GM12878 (cell line): Measurements from ENCODE around the gene NDUFS6. TPM values are rescaled to one million over a fixed set of nuclear protein-coding genes. Genes with fewer than 3 reads are reported as not detected.

Source experiments
- ATAC-seq: fragments of 200-7000 bp; cut with Tn5 transposase; 3 replicates; pipeline ENCODE4 v1.9.1; 2020; ENCODE audit warnings: mild to moderate bottlenecking, moderate library complexity
- BruUV-seq: library from RNA; stranded (reverse); fragments of 400-500 nt; replicated peaks from 2 replicates; lab custom pipeline; 2021; lab: Mats Ljungman, UMichigan
- CTCF ChIA-PET: fragments of 300-600 bp; sonication (Branson Sonifier 250); formaldehyde crosslinking; extraction: SDS; loops from one replicate; lab custom pipeline; 2021; ENCODE audit warnings: inconsistent platforms; lab: Yijun Ruan, JAX
- POLR2A ChIA-PET: fragments of 350-600 bp; formaldehyde crosslinking; extraction: SDS; loops from one replicate; lab custom pipeline; 2021; ENCODE audit warnings: inconsistent platforms; lab: Charles Lee
- RAD21 ChIA-PET: fragments of 300-600 bp; sonication (Branson Sonifier 250); formaldehyde crosslinking; loops from one replicate; lab custom pipeline; 2023; ENCODE audit warnings: antibody characterized with exemption; ENCODE audit not compliant: unreplicated experiment; lab: Charles Lee
- SMC1A ChIA-PET: fragments of 300-600 bp; sonication (Branson Sonifier 250); formaldehyde crosslinking; loops from one replicate; lab custom pipeline; 2023; ENCODE audit not compliant: unreplicated experiment, uncharacterized antibody; lab: Charles Lee
- DNase-seq: peaks from one replicate; pipeline ENCODE4 v3.0.0-alpha.2; 2011; ENCODE audit warnings: low read depth, low spot score
- FAIRE-seq: peaks from 3 replicates; lab custom pipeline; 2011; peaks lifted over from hg19 to GRCh38; lab: Jason Lieb, UNC
- H2AFZ ChIP-seq: 2 replicates; pipeline ENCODE4 v1.6.0; 2011; ENCODE audit warnings: low read depth, low read length, control low read depth; ENCODE audit not compliant: control insufficient read depth
- H3K27ac ChIP-seq: 2 replicates; pipeline ENCODE4 v1.5.1; 2011; ENCODE audit warnings: control low read depth; ENCODE audit not compliant: control insufficient read depth, insufficient read depth
- H3K27me3 ChIP-seq, 2 experiments: replicated peaks in 1 of 2; 2 replicates each; pipeline versions ENCODE4 v1.6.0 to v1.6.1; 2011; ENCODE audit warnings: low read length in 1 of 2; ENCODE audit not compliant: control insufficient read depth in 2 of 2, insufficient read depth in 2 of 2
- H3K36me3 ChIP-seq, 2 experiments: 2 replicates each; pipeline ENCODE4 v1.5.1; 2011; ENCODE audit warnings: low read length in 1 of 2; ENCODE audit not compliant: control insufficient read depth in 2 of 2, insufficient read depth in 2 of 2
- H3K4me1 ChIP-seq: 2 replicates; pipeline ENCODE4 v1.6.1; 2011; ENCODE audit warnings: mild to moderate bottlenecking, low read length, moderate library complexity, mixed read lengths; ENCODE audit not compliant: control insufficient read depth, insufficient read depth
- H3K4me2 ChIP-seq: 2 replicates; pipeline ENCODE4 v1.6.0; 2011; ENCODE audit warnings: control low read depth; ENCODE audit not compliant: control insufficient read depth, insufficient read depth
- H3K4me3 ChIP-seq: fragments of 200-600 bp; sonication (generic); 2 replicates; pipeline ENCODE4 v1.5.1; 2016
- H3K79me2 ChIP-seq: 2 replicates; pipeline ENCODE4 v1.6.0; 2011; ENCODE audit warnings: low read length; ENCODE audit not compliant: control insufficient read depth, insufficient read depth
- H3K9ac ChIP-seq: 2 replicates; pipeline ENCODE4 v1.8.0; 2011; ENCODE audit warnings: low read length, control low read depth, mixed read lengths; ENCODE audit not compliant: control insufficient read depth, insufficient read depth
- H3K9me3 ChIP-seq: replicated peaks from 3 replicates; pipeline ENCODE4 v1.5.1; 2011; ENCODE audit warnings: mild to moderate bottlenecking, low read length; ENCODE audit not compliant: control insufficient read depth, insufficient read depth
- H4K20me1 ChIP-seq: 2 replicates; pipeline ENCODE4 v1.6.0; 2011; ENCODE audit not compliant: control insufficient read depth, insufficient read depth
- BHLHE40 ChIP-seq, 2 experiments: fragments of 450-650 bp in 1 of 2; IDR thresholded peaks; 2 replicates each; pipeline ENCODE4 v1.6.1; 2011 to 2017; ENCODE audit warnings: low read depth in 2 of 2, borderline replicate concordance in 1 of 2, improper control_type of control experiment in 1 of 2, low read length in 1 of 2, mild to moderate bottlenecking in 1 of 2
- CREB1 ChIP-seq: IDR thresholded peaks from 2 replicates; pipeline ENCODE4 v1.6.1; 2012; ENCODE audit warnings: low read depth, mild to moderate bottlenecking, inconsistent platforms
- HDAC6 ChIP-seq: fragments of 200-600 bp; sonication (generic); IDR thresholded peaks from one replicate; pipeline ENCODE4 v1.8.0; 2017; ENCODE audit warnings: antibody characterized with exemption; ENCODE audit not compliant: unreplicated experiment
- NR2C1 ChIP-seq: fragments of 450-650 bp; IDR thresholded peaks from 2 replicates; pipeline ENCODE4 v1.6.1; 2017; ENCODE audit warnings: antibody characterized with exemption, mild to moderate bottlenecking, moderate library complexity
- SREBF2 ChIP-seq: IDR thresholded peaks from 2 replicates; pipeline ENCODE4 v1.6.1; 2012; ENCODE audit warnings: mild to moderate bottlenecking, low read length
- WGBS: methylation state at CpG from one replicate; pipeline ENCODE4 v1.1.6; 2016; ENCODE audit warnings: low lambda C conversion rate; ENCODE audit not compliant: insufficient replicate concordance, insufficient coverage; ENCODE audit errors: missing lambda C conversion rate; 5-methylcytosine and 5-hydroxymethylcytosine counted together
- in situ Hi-C: fragments of 300-500 bp; cut with MboI; formaldehyde crosslinking; loops from 9 replicates; pipeline ENCODE4 v1.14.3; 2018; ENCODE audit warnings: mixed read lengths
- intact Hi-C: fragments of 100-400 bp; cut with micrococcal nuclease; formaldehyde crosslinking; loops from one replicate; pipeline ENCODE4 v1.14.2; 2022; ENCODE audit not compliant: unreplicated experiment
- polyA plus RNA-seq, 11 experiments: library from polyadenylated mRNA; depleted of rRNA in 4 of 11; unstranded in 6 of 11; stranded (reverse) in 5 of 11; fragments of >200 nt; fragmentation: Nextera tagmentation in 4 of 11; fragmentation: Illumina TruSeq in 1 of 11; extraction: Ambion mirVana in 4 of 11; extraction: Trizol in 1 of 11; gene quantifications; 1 replicate in 1 of 11; 2 replicates in 10 of 11; pipeline versions ENCODE4 v1.2.1 to v1.2.3, GENCODE V29; 2011 to 2016; ENCODE audit warnings: inconsistent platforms in 2 of 11, missing spikeins in 2 of 11, low read depth in 1 of 11
- total RNA-seq, 4 experiments: library from RNA; depleted of rRNA in 3 of 4; stranded (reverse); fragments of >200 nt in 3 of 4; fragmentation: Illumina TruSeq in 1 of 4; extraction: Trizol in 1 of 4; gene quantifications; 2 replicates each; pipeline versions ENCODE4 v1.2.1 to v1.2.3, GENCODE V29; 2013 to 2021
- TF ChIP-seq, protein P1 (sequence below): fragments of 450-650 bp; formaldehyde crosslinking; IDR thresholded peaks from 2 replicates; pipeline ENCODE4 v1.4.0; 2022; ENCODE audit warnings: mild to moderate bottlenecking, moderate library complexity
- TF ChIP-seq, protein P2 (sequence below): fragments of 450-650 bp; formaldehyde crosslinking; IDR thresholded peaks from 2 replicates; pipeline ENCODE4 v1.5.0; 2022; ENCODE audit warnings: mild to moderate bottlenecking, missing genetic modification characterization

Gene NDUFS6
- total and polyA plus RNA-seq, 10 of the 15 experiments (the other 5 are each of a cell fraction or from before 2014, with no cell fraction given), result 20.7 to 213 (median 58.3) TPM

DNA sequence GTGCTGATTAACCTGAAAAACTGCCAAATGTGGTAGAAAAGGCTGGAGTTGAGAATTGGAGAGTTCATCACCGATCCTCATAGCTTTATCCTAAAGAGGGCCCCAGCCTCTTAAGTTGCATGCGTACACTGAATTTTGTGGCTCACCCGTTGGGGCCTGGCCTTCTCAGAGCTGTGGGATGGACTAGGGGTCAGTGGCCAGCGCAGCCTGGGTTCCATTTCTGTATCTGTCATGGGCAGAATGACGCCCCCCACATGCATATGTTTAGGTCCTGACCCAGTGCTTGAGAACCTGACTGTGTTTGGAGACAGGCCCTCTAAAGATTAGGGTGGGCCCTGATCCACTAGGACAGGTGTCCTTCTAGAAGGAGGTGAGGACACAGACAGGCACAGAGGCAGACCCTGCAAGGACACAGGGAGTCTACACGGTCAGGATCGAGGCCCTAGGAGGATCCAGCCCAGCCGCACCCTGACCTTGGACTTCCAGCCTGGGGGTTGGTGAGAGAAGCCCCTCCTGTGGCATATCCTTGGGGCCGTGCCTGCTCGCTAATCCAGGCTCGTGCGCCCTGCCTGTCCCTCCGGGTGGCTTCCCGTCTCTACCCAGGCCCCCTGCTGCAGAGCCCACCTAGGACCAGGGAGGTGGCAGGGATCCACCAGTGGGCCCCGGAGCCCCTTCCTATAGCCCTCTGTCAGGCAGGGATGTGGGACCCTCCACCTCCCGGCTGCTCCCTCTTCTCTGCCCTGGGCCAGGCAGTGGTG, 32.2 kb downstream of the NDUFS6 start:
- RAD21 ChIA-PET, result no interaction called here
- DNase-seq (no peak), FAIRE-seq (no peak), ATAC-seq (no peak)
- intact Hi-C loops (no loop called here), in situ Hi-C loops (no loop called here)
- BruUV-seq, result no TSS peak
- no peaks in the 10 kb centered on the region for H3K79me2 ChIP-seq
- no peaks in the 10 kb centered on the region for H3K4me1 ChIP-seq
- H3K4me2 ChIP-seq, result no peak overlapping the region
- SMC1A ChIA-PET, result no interaction called here
- no peak overlapping the region for H3K27ac ChIP-seq
- no peak overlapping the region for H3K4me3 ChIP-seq
- H3K27me3 ChIP-seq, result no peaks in the 10 kb centered on the region; a peak in 1 of 4 replicates
- no peak overlapping the region for H3K9ac ChIP-seq
- 44% methylated on average over 16 of the region's 16 CpGs for WGBS
- H3K36me3 ChIP-seq, result no peaks in the 10 kb centered on the region
- POLR2A ChIA-PET, result no interaction called here
- no peaks in the 10 kb centered on the region for H3K9me3 ChIP-seq
- H2AFZ ChIP-seq, result no peak overlapping the region
- CTCF ChIA-PET, result no interaction called here
- H4K20me1 ChIP-seq, result no peaks in the 10 kb centered on the region
- TF ChIP-seq NR2C1 (no peak), SREBF2 (no peak), HDAC6 (no peak), CREB1 (no peak), BHLHE40 (IDR thresholded peaks at IDR 0.05; ENCODE audit: borderline replicate concordance in 1 of 2, low read depth in 2 of 2, low read length in 1 of 2) (no peak)
- TF ChIP-seq, protein P1, sequence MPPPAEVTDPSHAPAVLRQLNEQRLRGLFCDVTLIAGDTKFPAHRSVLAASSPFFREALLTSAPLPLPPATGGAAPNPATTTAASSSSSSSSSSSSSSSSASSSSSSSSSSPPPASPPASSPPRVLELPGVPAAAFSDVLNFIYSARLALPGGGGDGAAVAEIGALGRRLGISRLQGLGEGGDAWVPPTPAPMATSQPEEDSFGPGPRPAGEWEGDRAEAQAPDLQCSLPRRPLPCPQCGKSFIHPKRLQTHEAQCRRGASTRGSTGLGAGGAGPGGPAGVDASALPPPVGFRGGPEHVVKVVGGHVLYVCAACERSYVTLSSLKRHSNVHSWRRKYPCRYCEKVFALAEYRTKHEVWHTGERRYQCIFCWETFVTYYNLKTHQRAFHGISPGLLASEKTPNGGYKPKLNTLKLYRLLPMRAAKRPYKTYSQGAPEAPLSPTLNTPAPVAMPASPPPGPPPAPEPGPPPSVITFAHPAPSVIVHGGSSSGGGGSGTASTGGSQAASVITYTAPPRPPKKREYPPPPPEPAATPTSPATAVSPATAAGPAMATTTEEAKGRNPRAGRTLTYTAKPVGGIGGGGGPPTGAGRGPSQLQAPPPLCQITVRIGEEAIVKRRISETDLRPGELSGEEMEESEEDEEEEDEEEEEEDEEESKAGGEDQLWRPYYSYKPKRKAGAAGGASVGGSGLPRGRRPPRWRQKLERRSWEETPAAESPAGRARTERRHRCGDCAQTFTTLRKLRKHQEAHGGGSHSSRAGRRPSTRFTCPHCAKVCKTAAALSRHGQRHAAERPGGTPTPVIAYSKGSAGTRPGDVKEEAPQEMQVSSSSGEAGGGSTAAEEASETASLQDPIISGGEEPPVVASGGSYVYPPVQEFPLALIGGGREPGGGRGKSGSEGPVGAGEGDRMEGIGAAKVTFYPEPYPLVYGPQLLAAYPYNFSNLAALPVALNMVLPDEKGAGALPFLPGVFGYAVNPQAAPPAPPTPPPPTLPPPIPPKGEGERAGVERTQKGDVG, result no peak
- TF ChIP-seq, protein P2, sequence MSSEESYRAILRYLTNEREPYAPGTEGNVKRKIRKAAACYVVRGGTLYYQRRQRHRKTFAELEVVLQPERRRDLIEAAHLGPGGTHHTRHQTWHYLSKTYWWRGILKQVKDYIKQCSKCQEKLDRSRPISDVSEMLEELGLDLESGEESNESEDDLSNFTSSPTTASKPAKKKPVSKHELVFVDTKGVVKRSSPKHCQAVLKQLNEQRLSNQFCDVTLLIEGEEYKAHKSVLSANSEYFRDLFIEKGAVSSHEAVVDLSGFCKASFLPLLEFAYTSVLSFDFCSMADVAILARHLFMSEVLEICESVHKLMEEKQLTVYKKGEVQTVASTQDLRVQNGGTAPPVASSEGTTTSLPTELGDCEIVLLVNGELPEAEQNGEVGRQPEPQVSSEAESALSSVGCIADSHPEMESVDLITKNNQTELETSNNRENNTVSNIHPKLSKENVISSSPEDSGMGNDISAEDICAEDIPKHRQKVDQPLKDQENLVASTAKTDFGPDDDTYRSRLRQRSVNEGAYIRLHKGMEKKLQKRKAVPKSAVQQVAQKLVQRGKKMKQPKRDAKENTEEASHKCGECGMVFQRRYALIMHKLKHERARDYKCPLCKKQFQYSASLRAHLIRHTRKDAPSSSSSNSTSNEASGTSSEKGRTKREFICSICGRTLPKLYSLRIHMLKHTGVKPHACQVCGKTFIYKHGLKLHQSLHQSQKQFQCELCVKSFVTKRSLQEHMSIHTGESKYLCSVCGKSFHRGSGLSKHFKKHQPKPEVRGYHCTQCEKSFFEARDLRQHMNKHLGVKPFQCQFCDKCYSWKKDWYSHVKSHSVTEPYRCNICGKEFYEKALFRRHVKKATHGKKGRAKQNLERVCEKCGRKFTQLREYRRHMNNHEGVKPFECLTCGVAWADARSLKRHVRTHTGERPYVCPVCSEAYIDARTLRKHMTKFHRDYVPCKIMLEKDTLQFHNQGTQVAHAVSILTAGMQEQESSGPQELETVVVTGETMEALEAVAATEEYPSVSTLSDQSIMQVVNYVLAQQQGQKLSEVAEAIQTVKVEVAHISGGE (CRISPR knock-in tag), result no peak
